Body of pancreas (tissue), 4 donors: ENCODE data around the gene ST6GAL1. TPM values are rescaled to one million over a fixed set of nuclear protein-coding genes. Genes with fewer than 3 reads are reported as not detected.

Experiments
- ATAC-seq: fragments of 150-250 bp; one replicate; pipeline ENCODE4 v1.9.1; 2016
- DNase-seq, 4 donors: peaks; one replicate each; pipeline ENCODE4 v3.0.0-alpha.2; 2019
- H3K27ac ChIP-seq, 4 donors: fragments of 200-600 bp; sonication (generic); 1 replicate in 3 of 4; 2 replicates in 1 of 4; pipeline versions ENCODE4 v1.5.1 to v1.6.1; 2016 to 2019; ENCODE audit warnings: mild to moderate bottlenecking in 1 of 4, mixed read lengths in 1 of 4, moderate library complexity in 1 of 4
- H3K27me3 ChIP-seq, 2 donors: fragments of 200-600 bp; sonication (generic); one replicate each; pipeline ENCODE4 v1.6.0; 2016; ENCODE audit warnings: mild to moderate bottlenecking in 1 of 2
- H3K36me3 ChIP-seq, 2 donors: fragments of 200-600 bp; sonication (generic); replicated peaks in 1 of 2; 2 replicates each; pipeline ENCODE4 v1.5.1; 2016; ENCODE audit warnings: low read depth in 2 of 2; ENCODE audit not compliant: insufficient read depth in 1 of 2
- H3K4me1 ChIP-seq: fragments of 200-600 bp; sonication (generic); one replicate; pipeline ENCODE4 v1.6.0; 2016
- H3K4me3 ChIP-seq, 2 donors: fragments of 200-600 bp; sonication (generic); 1 replicate in 1 of 2; 2 replicates in 1 of 2; pipeline ENCODE4 v1.5.1; 2016 to 2019
- H3K9me3 ChIP-seq, 3 donors: fragments of 200-600 bp; sonication (generic); 1 replicate in 2 of 3; 2 replicates in 1 of 3; pipeline ENCODE4 v1.5.1; 2016
- CTCF ChIP-seq, 7 experiments: fragments of 450-650 bp in 4 of 7; fragments of 200-600 bp in 3 of 7; sonication (generic) in 3 of 7; IDR thresholded peaks; one replicate each; pipeline ENCODE4 v1.5.1; 2016 to 2019; ENCODE audit warnings: antibody characterized with exemption in 7 of 7
- POLR2A ChIP-seq, 3 donors: fragments of 450-650 bp; IDR thresholded peaks; one replicate each; pipeline ENCODE4 v1.6.1; 2016; ENCODE audit warnings: antibody characterized with exemption in 3 of 3, mild to moderate bottlenecking in 2 of 3
- WGBS, 2 donors: methylation state at CpG; one replicate each; pipeline ENCODE4 v1.1.5; 2017; 5-methylcytosine and 5-hydroxymethylcytosine counted together
- intact Hi-C: fragments of 100-400 bp; cut with DNase I; formaldehyde crosslinking; loops from one replicate; pipeline ENCODE4 v1.15.1; 2023
- total RNA-seq, 2 donors: library from RNA; depleted of rRNA; stranded (reverse); fragments of >200 nt; gene quantifications; one replicate each; pipeline ENCODE4 v1.1.0, GENCODE V29; 2016

The ST6GAL1 gene
- total RNA-seq, 2 donors from 2014 or later, result 10.2 to 12.2 TPM

- intact Hi-C loops, result no loop called here
- 71 to 81% methylated on average over 5 of the region's 5 CpGs for WGBS, 2 donors
- H3K4me1 ChIP-seq, result no peaks in the 10 kb centered on the region
- H3K36me3 ChIP-seq, result no peaks in the 10 kb centered on the region
- no peak overlapping the region for H3K27ac ChIP-seq
- no peak overlapping the region for H3K4me3 ChIP-seq
- ATAC-seq (no peak), DNase-seq (no peak)
- no peak for TF ChIP-seq POLR2A (IDR thresholded peaks at IDR 0.05)
- TF ChIP-seq CTCF (IDR thresholded peaks at IDR 0.05), result no peak
- H3K27me3 ChIP-seq, result no peaks in the 10 kb centered on the region
- H3K9me3 ChIP-seq, result no peaks in the 10 kb centered on the region
These were observed 34.9 kb upstream of the ST6GAL1 start for GRCh38 chr3:186895406-186895805.

GRCh38 chr3:186896006-186896405 is 34.3 kb upstream of the ST6GAL1 start:
- H3K27ac ChIP-seq, result no peak overlapping the region
- ATAC-seq (no peak), DNase-seq (no peak)
- H3K9me3 ChIP-seq, result no peaks in the 10 kb centered on the region
- H3K27me3 ChIP-seq, result no peaks in the 10 kb centered on the region
- 73 to 75% methylated on average over 4 of the region's 4 CpGs for WGBS, 2 donors
- no peak for TF ChIP-seq CTCF (IDR thresholded peaks at IDR 0.05)
- intact Hi-C loops, result no loop called here
- H3K4me1 ChIP-seq, result no peaks in the 10 kb centered on the region
- no peak overlapping the region for H3K4me3 ChIP-seq
- no peaks in the 10 kb centered on the region for H3K36me3 ChIP-seq

- no peaks in the 10 kb centered on the region for H3K36me3 ChIP-seq
- H3K27ac ChIP-seq, result no peak overlapping the region
- H3K4me3 ChIP-seq, result no peak overlapping the region
- no peaks in the 10 kb centered on the region for H3K4me1 ChIP-seq
- no peaks in the 10 kb centered on the region for H3K27me3 ChIP-seq
- no peak for ATAC-seq
- no peak for TF ChIP-seq POLR2A (IDR thresholded peaks at IDR 0.05)
- TF ChIP-seq CTCF (IDR thresholded peaks at IDR 0.05), result no peak
- H3K9me3 ChIP-seq, result no peaks in the 10 kb centered on the region
- intact Hi-C loops, result no loop called here
- DNase-seq, result no peak
- WGBS, 2 donors, result 67 to 69% methylated on average over 4 of the region's 4 CpGs
These were observed 33.5 kb upstream of the ST6GAL1 start for GRCh38 chr3:186896875-186897274.

GRCh38 chr3:186901135-186901734 is 29.1 kb upstream of the ST6GAL1 start:
- H3K9me3 ChIP-seq, result no peaks in the 10 kb centered on the region
- TF ChIP-seq POLR2A (IDR thresholded peaks at IDR 0.05), result no peak
- TF ChIP-seq CTCF (IDR thresholded peaks at IDR 0.05), result no peak
- no peaks in the 10 kb centered on the region for H3K36me3 ChIP-seq
- no peak for DNase-seq
- no peak overlapping the region for H3K27ac ChIP-seq
- no peak for ATAC-seq
- no peaks in the 10 kb centered on the region for H3K4me1 ChIP-seq
- no peak overlapping the region for H3K4me3 ChIP-seq
- intact Hi-C loops, result no loop called here
- 71 to 91% methylated on average over 1 of the region's 1 CpG for WGBS, 2 donors
- no peaks in the 10 kb centered on the region for H3K27me3 ChIP-seq

GRCh38 chr3:186902154-186902553 is 28.2 kb upstream of the ST6GAL1 start:
- H3K27me3 ChIP-seq, result no peaks in the 10 kb centered on the region
- intact Hi-C loops, result no loop called here
- no peaks in the 10 kb centered on the region for H3K36me3 ChIP-seq
- WGBS, 2 donors, result 55 to 57% methylated on average over 3 of the region's 3 CpGs
- no peak overlapping the region for H3K27ac ChIP-seq
- DNase-seq (no peak), ATAC-seq (no peak)
- no peak for TF ChIP-seq CTCF (IDR thresholded peaks at IDR 0.05)
- no peak for TF ChIP-seq POLR2A (IDR thresholded peaks at IDR 0.05)
- no peak overlapping the region for H3K4me3 ChIP-seq
- no peaks in the 10 kb centered on the region for H3K9me3 ChIP-seq
- H3K4me1 ChIP-seq, result no peaks in the 10 kb centered on the region
